ENCODE data around the gene TBL1Y.

GRCh38 chrY:6964732-6965131, 54.2 kb downstream of the TBL1Y start:
- TF ChIP-seq POLR2A (IDR thresholded peaks at IDR 0.05), result no peak
- no peak for TF ChIP-seq POLR2AphosphoS5 (IDR thresholded peaks at IDR 0.05)
